ENCODE data around the gene CENPX. TPM values are rescaled to one million over a fixed set of nuclear protein-coding genes. Genes with fewer than 3 reads are reported as not detected.

CENPX gene
- total and polyA plus RNA-seq, 2 of the 13 experiments (the other 11 are each of a cell fraction or from before 2014, with no cell fraction given): 92.7 to 170 TPM

DNA sequence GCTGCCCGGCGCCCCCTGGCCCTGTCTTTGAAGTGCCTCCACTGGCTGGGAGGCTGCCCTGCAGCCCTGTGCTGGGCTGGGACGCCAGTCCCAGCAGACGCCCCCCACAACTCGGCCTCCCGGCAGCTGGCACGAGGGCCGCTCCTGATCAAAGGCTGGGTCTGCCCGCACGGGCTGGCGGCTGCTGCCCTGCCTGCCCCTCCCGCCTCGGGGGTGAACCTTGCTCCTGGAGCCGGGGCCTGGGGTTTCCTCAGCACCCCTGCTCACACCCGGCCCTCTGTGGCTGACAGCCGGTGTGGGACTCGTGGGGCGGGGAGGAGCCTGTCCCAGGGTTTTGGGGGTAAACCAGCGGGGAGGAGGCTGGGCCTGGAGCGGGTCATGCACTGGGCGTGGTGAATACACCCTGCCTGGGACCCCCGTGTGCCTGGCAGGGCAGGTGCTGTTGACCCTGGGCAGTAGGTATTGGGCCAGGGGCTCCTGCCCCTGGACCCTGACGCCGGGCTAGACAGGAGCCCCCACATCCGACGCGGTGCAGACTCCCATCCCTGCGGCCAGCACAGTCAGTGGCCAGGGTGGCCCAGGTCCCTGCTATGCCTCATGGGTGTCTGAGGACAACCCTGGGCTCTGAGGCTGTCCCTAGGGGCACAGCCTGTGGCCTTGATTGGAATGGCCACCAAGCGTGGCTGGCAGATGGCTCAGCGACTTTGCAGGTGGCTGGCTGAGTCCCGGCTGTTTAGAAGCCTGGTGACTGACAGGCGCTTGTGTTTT, 21.7 kb downstream of the CENPX start (continued):
- TF ChIP-seq, protein P1, sequence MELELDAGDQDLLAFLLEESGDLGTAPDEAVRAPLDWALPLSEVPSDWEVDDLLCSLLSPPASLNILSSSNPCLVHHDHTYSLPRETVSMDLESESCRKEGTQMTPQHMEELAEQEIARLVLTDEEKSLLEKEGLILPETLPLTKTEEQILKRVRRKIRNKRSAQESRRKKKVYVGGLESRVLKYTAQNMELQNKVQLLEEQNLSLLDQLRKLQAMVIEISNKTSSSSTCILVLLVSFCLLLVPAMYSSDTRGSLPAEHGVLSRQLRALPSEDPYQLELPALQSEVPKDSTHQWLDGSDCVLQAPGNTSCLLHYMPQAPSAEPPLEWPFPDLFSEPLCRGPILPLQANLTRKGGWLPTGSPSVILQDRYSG (CRISPR knock-in tag; IDR thresholded peaks at IDR 0.05): no peak; the same call in 1 of the 2 replicates
- TF ChIP-seq AHR (CRISPR knock-in tag; IDR thresholded peaks at IDR 0.05): peak; percentile 53; the same call in 1 of the 2 replicates
- TF ChIP-seq TRIM24 (CRISPR knock-in tag; IDR thresholded peaks at IDR 0.05): no peak
- TF ChIP-seq, protein P2, sequence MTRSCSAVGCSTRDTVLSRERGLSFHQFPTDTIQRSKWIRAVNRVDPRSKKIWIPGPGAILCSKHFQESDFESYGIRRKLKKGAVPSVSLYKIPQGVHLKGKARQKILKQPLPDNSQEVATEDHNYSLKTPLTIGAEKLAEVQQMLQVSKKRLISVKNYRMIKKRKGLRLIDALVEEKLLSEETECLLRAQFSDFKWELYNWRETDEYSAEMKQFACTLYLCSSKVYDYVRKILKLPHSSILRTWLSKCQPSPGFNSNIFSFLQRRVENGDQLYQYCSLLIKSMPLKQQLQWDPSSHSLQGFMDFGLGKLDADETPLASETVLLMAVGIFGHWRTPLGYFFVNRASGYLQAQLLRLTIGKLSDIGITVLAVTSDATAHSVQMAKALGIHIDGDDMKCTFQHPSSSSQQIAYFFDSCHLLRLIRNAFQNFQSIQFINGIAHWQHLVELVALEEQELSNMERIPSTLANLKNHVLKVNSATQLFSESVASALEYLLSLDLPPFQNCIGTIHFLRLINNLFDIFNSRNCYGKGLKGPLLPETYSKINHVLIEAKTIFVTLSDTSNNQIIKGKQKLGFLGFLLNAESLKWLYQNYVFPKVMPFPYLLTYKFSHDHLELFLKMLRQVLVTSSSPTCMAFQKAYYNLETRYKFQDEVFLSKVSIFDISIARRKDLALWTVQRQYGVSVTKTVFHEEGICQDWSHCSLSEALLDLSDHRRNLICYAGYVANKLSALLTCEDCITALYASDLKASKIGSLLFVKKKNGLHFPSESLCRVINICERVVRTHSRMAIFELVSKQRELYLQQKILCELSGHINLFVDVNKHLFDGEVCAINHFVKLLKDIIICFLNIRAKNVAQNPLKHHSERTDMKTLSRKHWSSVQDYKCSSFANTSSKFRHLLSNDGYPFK (CRISPR knock-in tag; IDR thresholded peaks at IDR 0.05; ENCODE audit: borderline replicate concordance): no peak; the same call in 1 of the 2 replicates
- TF ChIP-seq, protein P3, sequence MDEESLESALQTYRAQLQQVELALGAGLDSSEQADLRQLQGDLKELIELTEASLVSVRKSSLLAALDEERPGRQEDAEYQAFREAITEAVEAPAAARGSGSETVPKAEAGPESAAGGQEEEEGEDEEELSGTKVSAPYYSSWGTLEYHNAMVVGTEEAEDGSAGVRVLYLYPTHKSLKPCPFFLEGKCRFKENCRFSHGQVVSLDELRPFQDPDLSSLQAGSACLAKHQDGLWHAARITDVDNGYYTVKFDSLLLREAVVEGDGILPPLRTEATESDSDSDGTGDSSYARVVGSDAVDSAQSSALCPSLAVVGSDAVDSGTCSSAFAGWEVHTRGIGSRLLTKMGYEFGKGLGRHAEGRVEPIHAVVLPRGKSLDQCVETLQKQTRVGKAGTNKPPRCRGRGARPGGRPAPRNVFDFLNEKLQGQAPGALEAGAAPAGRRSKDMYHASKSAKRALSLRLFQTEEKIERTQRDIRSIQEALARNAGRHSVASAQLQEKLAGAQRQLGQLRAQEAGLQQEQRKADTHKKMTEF (CRISPR knock-in tag; IDR thresholded peaks at IDR 0.05): peak; percentile 99
- no peak; the same call in 1 of the 2 replicates for TF ChIP-seq ZZZ3 (CRISPR knock-in tag; IDR thresholded peaks at IDR 0.05; ENCODE audit: borderline replicate concordance)
- TF ChIP-seq ZNF775 (CRISPR knock-in tag; IDR thresholded peaks at IDR 0.05; ENCODE audit: borderline replicate concordance): no peak
- TF ChIP-seq NFKBIZ (CRISPR knock-in tag; IDR thresholded peaks at IDR 0.05): peak; percentile 98
- TF ChIP-seq EP300 (IDR thresholded peaks at IDR 0.05; ENCODE audit: low read depth in 2 of 2, low read length in 2 of 2): peak; percentile 83 to 90; a peak in 3 of 4 replicates
- peak; percentile 93 for TF ChIP-seq EP300 (CRISPR knock-in tag; IDR thresholded peaks at IDR 0.05; ENCODE audit: borderline replicate concordance)
- no peak for TF ChIP-seq SMARCC2 (IDR thresholded peaks at IDR 0.05)
- peak; percentile 80 for TF ChIP-seq PITX1 (CRISPR knock-in tag; IDR thresholded peaks at IDR 0.05)
- TF ChIP-seq, protein P4, sequence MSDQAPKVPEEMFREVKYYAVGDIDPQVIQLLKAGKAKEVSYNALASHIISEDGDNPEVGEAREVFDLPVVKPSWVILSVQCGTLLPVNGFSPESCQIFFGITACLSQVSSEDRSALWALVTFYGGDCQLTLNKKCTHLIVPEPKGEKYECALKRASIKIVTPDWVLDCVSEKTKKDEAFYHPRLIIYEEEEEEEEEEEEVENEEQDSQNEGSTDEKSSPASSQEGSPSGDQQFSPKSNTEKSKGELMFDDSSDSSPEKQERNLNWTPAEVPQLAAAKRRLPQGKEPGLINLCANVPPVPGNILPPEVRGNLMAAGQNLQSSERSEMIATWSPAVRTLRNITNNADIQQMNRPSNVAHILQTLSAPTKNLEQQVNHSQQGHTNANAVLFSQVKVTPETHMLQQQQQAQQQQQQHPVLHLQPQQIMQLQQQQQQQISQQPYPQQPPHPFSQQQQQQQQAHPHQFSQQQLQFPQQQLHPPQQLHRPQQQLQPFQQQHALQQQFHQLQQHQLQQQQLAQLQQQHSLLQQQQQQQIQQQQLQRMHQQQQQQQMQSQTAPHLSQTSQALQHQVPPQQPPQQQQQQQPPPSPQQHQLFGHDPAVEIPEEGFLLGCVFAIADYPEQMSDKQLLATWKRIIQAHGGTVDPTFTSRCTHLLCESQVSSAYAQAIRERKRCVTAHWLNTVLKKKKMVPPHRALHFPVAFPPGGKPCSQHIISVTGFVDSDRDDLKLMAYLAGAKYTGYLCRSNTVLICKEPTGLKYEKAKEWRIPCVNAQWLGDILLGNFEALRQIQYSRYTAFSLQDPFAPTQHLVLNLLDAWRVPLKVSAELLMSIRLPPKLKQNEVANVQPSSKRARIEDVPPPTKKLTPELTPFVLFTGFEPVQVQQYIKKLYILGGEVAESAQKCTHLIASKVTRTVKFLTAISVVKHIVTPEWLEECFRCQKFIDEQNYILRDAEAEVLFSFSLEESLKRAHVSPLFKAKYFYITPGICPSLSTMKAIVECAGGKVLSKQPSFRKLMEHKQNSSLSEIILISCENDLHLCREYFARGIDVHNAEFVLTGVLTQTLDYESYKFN (CRISPR knock-in tag; conservative IDR thresholded peaks at IDR 0.05): peak; percentile 89
- TF ChIP-seq, protein P5, sequence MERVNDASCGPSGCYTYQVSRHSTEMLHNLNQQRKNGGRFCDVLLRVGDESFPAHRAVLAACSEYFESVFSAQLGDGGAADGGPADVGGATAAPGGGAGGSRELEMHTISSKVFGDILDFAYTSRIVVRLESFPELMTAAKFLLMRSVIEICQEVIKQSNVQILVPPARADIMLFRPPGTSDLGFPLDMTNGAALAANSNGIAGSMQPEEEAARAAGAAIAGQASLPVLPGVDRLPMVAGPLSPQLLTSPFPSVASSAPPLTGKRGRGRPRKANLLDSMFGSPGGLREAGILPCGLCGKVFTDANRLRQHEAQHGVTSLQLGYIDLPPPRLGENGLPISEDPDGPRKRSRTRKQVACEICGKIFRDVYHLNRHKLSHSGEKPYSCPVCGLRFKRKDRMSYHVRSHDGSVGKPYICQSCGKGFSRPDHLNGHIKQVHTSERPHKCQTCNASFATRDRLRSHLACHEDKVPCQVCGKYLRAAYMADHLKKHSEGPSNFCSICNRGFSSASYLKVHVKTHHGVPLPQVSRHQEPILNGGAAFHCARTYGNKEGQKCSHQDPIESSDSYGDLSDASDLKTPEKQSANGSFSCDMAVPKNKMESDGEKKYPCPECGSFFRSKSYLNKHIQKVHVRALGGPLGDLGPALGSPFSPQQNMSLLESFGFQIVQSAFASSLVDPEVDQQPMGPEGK (CRISPR knock-in tag; IDR thresholded peaks at IDR 0.05): peak; percentile 99
- TF ChIP-seq KLF9 (CRISPR knock-in tag; IDR thresholded peaks at IDR 0.05; ENCODE audit: low read depth): peak; percentile 63; the same call in 1 of the 2 replicates
- peak; percentile 78 for TF ChIP-seq POGZ (CRISPR knock-in tag; IDR thresholded peaks at IDR 0.05)
- TF ChIP-seq NCOA1 (CRISPR knock-in tag; IDR thresholded peaks at IDR 0.05): peak; percentile 98
- TF ChIP-seq ZNF136 (CRISPR knock-in tag; IDR thresholded peaks at IDR 0.05; ENCODE audit: low read depth): no peak

Measured in HepG2 (cell line).